ENCODE data around the gene UQCR10.

UQCR10 gene

DNA sequence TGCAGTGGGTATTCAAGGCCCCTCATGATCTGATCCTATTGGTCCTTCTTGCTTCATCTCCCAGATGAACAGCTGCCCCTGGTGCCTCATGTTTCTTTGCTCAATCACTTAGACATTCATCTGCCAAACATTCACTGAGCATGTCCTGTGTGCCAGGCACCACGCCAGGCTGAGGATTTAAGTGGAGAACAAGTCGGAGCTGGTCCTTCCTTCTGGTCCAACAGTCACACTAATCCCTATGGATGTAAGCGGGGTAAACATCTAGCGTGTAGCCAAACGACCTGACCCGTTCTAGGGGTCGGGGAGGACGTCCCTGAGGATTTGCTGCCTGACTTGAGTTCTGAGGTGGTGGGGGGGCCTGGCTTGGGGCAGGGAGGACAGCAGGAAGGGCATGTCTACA, 22.3 kb upstream of the UQCR10 start:
- peak; percentile 89 for DNase-seq (ENCODE audit: low read depth)
- no peak overlapping the region for H3K4me3 ChIP-seq (ENCODE audit: low read length)
- TF ChIP-seq, protein P1, sequence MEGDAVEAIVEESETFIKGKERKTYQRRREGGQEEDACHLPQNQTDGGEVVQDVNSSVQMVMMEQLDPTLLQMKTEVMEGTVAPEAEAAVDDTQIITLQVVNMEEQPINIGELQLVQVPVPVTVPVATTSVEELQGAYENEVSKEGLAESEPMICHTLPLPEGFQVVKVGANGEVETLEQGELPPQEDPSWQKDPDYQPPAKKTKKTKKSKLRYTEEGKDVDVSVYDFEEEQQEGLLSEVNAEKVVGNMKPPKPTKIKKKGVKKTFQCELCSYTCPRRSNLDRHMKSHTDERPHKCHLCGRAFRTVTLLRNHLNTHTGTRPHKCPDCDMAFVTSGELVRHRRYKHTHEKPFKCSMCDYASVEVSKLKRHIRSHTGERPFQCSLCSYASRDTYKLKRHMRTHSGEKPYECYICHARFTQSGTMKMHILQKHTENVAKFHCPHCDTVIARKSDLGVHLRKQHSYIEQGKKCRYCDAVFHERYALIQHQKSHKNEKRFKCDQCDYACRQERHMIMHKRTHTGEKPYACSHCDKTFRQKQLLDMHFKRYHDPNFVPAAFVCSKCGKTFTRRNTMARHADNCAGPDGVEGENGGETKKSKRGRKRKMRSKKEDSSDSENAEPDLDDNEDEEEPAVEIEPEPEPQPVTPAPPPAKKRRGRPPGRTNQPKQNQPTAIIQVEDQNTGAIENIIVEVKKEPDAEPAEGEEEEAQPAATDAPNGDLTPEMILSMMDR (conservative IDR thresholded peaks at IDR 0.05; ENCODE audit: low read depth, low read length) = no peak

- no peak overlapping the region for H3K4me3 ChIP-seq (ENCODE audit: low read length)
- TF ChIP-seq, protein P1 (conservative IDR thresholded peaks at IDR 0.05; ENCODE audit: low read depth, low read length) = no peak
- no peak for DNase-seq (ENCODE audit: low read depth)
Observed at GRCh38 chr22:29747832-29748231, 19.3 kb upstream of the UQCR10 start.

DNA sequence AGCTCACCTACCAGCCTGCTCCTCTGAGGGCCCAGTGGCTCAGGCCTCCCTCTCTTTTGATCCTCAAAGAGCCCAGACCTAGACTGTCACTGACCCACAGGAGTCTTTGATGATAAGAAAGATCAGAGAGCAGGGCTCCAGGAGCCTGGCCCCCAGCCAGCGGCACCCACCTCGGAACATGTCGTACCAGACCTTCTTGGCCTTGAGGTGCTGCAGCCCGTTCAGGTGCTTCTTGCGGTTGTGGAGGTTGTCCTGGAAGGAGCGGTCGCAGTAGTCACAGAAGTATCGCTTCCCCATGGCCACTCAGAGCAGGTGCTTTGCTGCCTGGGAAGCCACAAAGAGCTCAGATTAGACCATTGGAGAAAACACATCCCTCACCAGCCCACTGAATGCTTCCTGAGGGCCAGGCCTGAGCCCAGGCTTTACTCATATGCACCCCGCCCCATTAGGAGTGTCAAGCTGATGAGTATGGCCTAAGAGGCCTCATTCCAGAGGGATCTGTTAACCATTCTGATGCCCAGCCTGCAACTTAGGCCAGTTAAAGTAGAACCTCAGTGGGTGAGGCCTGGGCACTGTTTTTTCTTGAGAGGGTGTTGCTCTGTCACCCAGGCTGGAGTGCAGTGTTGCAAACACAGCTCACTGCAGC, 18.8 kb upstream of the UQCR10 start:
- H3K4me3 ChIP-seq (ENCODE audit: low read length) = no peak overlapping the region
- no peak for DNase-seq (ENCODE audit: low read depth)
- TF ChIP-seq, protein P1 (conservative IDR thresholded peaks at IDR 0.05; ENCODE audit: low read depth, low read length) = no peak

GRCh38 chr22:29750029-29750428, 17.1 kb upstream of the UQCR10 start:
- TF ChIP-seq, protein P1 (conservative IDR thresholded peaks at IDR 0.05; ENCODE audit: low read depth, low read length) = no peak
- no peak overlapping the region for H3K4me3 ChIP-seq (ENCODE audit: low read length)
- DNase-seq (ENCODE audit: low read depth) = no peak

- TF ChIP-seq, protein P1 (conservative IDR thresholded peaks at IDR 0.05; ENCODE audit: low read depth, low read length) = no peak
- no peak overlapping the region for H3K4me3 ChIP-seq (ENCODE audit: low read length)
- DNase-seq (ENCODE audit: low read depth) = no peak
Observed at GRCh38 chr22:29750559-29751538, 16.3 kb upstream of the UQCR10 start.

GRCh38 chr22:29751669-29752068, 15.5 kb upstream of the UQCR10 start:
- TF ChIP-seq, protein P1 (conservative IDR thresholded peaks at IDR 0.05; ENCODE audit: low read depth, low read length) = no peak
- no peak for DNase-seq (ENCODE audit: low read depth)
- no peak overlapping the region for H3K4me3 ChIP-seq (ENCODE audit: low read length)

Measured in retinal pigment epithelial cell (primary cell).